Gastroesophageal sphincter (tissue), 4 donors: ENCODE measurements around the gene E2F2. TPM values are rescaled to one million over a fixed set of nuclear protein-coding genes. Genes with fewer than 3 reads are reported as not detected.

Source experiments
- ATAC-seq: fragments of 150-250 bp; one replicate; pipeline ENCODE4 v1.9.1; 2016; ENCODE audit warnings: mild to moderate bottlenecking, moderate library complexity
- H3K27ac ChIP-seq, 4 donors: fragments of 200-600 bp; sonication (generic) in 3 of 4; 1 replicate in 3 of 4; 2 replicates in 1 of 4; pipeline ENCODE4 v1.5.1; 2016 to 2019
- H3K27me3 ChIP-seq: fragments of 200-600 bp; sonication (generic); one replicate; pipeline ENCODE4 v1.5.1; 2019
- H3K36me3 ChIP-seq, 2 donors: fragments of 200-600 bp; sonication (generic); one replicate each; pipeline ENCODE4 v1.5.1; 2019; ENCODE audit warnings: control low read depth in 1 of 2
- H3K4me1 ChIP-seq, 3 donors: fragments of 200-600 bp; sonication (generic); 1 replicate in 2 of 3; 2 replicates in 1 of 3; pipeline ENCODE4 v1.5.1; 2016 to 2019; ENCODE audit warnings: control low read depth in 2 of 3
- H3K4me3 ChIP-seq, 2 donors: fragments of 200-600 bp; sonication (generic); one replicate each; pipeline ENCODE4 v1.5.1; 2019; ENCODE audit warnings: mild to moderate bottlenecking in 1 of 2, moderate library complexity in 1 of 2
- H3K9me3 ChIP-seq, 3 donors: fragments of 200-600 bp; sonication (generic); one replicate each; pipeline ENCODE4 v1.5.1; 2017 to 2019; ENCODE audit warnings: control low read depth in 2 of 3
- EP300 ChIP-seq: sonication (generic); formaldehyde crosslinking; IDR thresholded peaks from one replicate; pipeline ENCODE4 v1.6.1; 2017; ENCODE audit warnings: antibody characterized with exemption, mild to moderate bottlenecking
- POLR2A ChIP-seq, 2 donors: fragments of 450-650 bp; IDR thresholded peaks; one replicate each; pipeline ENCODE4 v1.6.1; 2017; ENCODE audit warnings: antibody characterized with exemption in 2 of 2, mild to moderate bottlenecking in 2 of 2, moderate library complexity in 1 of 2
- POLR2AphosphoS5 ChIP-seq: sonication (generic); formaldehyde crosslinking; IDR thresholded peaks from one replicate; pipeline ENCODE4 v1.6.1; 2017; ENCODE audit warnings: antibody characterized with exemption
- WGBS, 2 donors: methylation state at CpG; one replicate each; pipeline ENCODE4 v1.1.5; 2018; ENCODE audit warnings: low coverage in 1 of 2; 5-methylcytosine and 5-hydroxymethylcytosine counted together
- total RNA-seq, 4 donors: library from RNA; depleted of rRNA; stranded (reverse); fragments of >200 nt; gene quantifications; one replicate each; pipeline ENCODE4 v1.1.0, GENCODE V29; 2016
- TF ChIP-seq, protein P1 (sequence below), 4 experiments: fragments of 200-600 bp in 2 of 4; fragments of 450-650 bp in 2 of 4; sonication (generic) in 1 of 4; IDR thresholded peaks; one replicate each; pipeline ENCODE4 v1.5.1; 2017 to 2019; ENCODE audit warnings: antibody characterized with exemption in 4 of 4, mild to moderate bottlenecking in 2 of 4, moderate library complexity in 2 of 4

The E2F2 gene
- total RNA-seq, 4 donors from 2014 or later, result 0.08 to 0.17 TPM; not detected in 2

- H3K9me3 ChIP-seq, result no peaks in the 10 kb centered on the region
- H3K4me3 ChIP-seq, result no peak overlapping the region
- H3K27ac ChIP-seq, result no peak overlapping the region
- H3K36me3 ChIP-seq, result no peaks in the 10 kb centered on the region
- no peak for ATAC-seq
- H3K4me1 ChIP-seq, result peaks cover 0 to 5% (median 1%) of the 10 kb centered on the region in 3 donors
- TF ChIP-seq EP300 (no peak), POLR2A (IDR thresholded peaks at IDR 0.05) (no peak), POLR2AphosphoS5 (no peak)
- TF ChIP-seq, protein P1, sequence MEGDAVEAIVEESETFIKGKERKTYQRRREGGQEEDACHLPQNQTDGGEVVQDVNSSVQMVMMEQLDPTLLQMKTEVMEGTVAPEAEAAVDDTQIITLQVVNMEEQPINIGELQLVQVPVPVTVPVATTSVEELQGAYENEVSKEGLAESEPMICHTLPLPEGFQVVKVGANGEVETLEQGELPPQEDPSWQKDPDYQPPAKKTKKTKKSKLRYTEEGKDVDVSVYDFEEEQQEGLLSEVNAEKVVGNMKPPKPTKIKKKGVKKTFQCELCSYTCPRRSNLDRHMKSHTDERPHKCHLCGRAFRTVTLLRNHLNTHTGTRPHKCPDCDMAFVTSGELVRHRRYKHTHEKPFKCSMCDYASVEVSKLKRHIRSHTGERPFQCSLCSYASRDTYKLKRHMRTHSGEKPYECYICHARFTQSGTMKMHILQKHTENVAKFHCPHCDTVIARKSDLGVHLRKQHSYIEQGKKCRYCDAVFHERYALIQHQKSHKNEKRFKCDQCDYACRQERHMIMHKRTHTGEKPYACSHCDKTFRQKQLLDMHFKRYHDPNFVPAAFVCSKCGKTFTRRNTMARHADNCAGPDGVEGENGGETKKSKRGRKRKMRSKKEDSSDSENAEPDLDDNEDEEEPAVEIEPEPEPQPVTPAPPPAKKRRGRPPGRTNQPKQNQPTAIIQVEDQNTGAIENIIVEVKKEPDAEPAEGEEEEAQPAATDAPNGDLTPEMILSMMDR (IDR thresholded peaks at IDR 0.05), result no peak
- 64 to 65% methylated on average over 3 to 4 of the region's 5 CpGs for WGBS, 2 donors
- no peaks in the 10 kb centered on the region for H3K27me3 ChIP-seq
Measured at GRCh38 chr1:23489842-23490241, 41.2 kb downstream of the E2F2 start.

DNA sequence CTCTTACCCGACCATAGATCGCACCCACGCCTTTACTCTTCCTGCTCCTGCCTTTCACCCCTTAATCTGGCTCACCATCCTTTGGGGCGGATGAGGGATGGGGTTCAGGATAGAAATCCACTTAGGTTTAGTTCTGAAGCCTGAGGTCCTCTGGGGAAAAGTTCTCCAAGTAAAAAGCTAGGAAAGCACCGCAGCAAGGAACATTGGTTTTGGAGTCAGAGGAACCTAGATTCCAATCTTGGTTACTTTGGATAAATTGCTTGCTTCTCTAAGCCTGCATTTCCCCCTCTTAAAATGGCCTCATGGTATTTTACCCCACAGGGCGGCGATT, 46.1 kb downstream of the E2F2 start:
- Histone ChIP-seq H3K9me3 (no peaks in the 10 kb centered on the region), H3K36me3 (no peaks in the 10 kb centered on the region), H3K27me3 (no peaks in the 10 kb centered on the region), H3K4me3 (peak overlapping the region in 1 of 2 donors; percentile 95), H3K4me1 (peaks cover 0 to 46% (median 20%) of the 10 kb centered on the region in 3 donors), H3K27ac (peak overlapping the region in 3 of 4 donors; percentile 96 to 97 (median 97))
- TF ChIP-seq, protein P1 (IDR thresholded peaks at IDR 0.05), result no peak
- ATAC-seq, result no peak
- WGBS, 2 donors, result 27 to 51% methylated on average over 5 to 6 of the region's 7 CpGs

DNA sequence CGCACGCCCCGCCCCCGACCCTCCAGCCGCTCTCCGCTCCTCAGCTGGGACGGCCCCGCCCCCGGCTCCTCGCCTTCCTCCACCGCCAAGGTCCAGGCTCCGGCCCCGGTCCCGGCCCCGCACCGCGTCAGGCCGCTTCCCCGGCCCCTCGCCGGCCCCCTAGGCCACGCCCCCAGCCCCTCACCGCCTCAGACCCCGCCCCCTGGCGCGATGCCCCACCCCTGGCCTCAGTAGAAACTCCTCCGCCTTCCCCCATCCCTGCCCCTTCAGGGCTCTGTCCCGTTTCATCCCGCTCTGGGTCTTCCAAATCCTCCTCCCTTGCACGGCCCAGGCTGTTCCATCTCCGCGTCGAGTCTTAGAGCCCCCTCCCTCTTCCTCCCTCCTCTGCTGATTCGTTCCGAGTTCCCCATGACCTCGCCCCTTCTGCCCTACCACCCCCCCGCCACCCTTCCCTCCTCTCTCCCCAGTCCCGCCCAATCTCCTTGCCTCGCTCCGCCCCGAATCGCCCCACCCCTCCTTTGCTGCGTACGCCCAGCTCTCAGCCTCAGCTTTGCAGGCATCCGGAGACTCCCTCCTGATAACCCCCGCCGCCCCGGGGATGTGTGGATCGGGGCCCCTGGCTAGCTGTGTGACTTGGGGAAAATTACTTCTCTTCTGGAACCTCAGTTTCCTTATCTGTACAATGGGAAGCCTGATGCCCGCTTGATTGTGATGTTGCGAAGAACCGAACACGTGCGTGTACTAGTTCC, 46.6 kb downstream of the E2F2 start:
- ATAC-seq, result peak; percentile 94
- no peaks in the 10 kb centered on the region for H3K9me3 ChIP-seq
- no peaks in the 10 kb centered on the region for H3K36me3 ChIP-seq
- H3K27ac ChIP-seq, result peak overlapping the region; percentile 82 to 97 (median 96)
- 16 to 41% methylated on average over 4 to 19 of the region's 54 CpGs for WGBS, 2 donors
- peak overlapping the region; percentile 82 to 95 for H3K4me3 ChIP-seq
- peaks cover 0 to 51% (median 24%) of the 10 kb centered on the region in 3 donors for H3K4me1 ChIP-seq
- no peak for TF ChIP-seq POLR2A (IDR thresholded peaks at IDR 0.05)
- no peaks in the 10 kb centered on the region for H3K27me3 ChIP-seq

DNA sequence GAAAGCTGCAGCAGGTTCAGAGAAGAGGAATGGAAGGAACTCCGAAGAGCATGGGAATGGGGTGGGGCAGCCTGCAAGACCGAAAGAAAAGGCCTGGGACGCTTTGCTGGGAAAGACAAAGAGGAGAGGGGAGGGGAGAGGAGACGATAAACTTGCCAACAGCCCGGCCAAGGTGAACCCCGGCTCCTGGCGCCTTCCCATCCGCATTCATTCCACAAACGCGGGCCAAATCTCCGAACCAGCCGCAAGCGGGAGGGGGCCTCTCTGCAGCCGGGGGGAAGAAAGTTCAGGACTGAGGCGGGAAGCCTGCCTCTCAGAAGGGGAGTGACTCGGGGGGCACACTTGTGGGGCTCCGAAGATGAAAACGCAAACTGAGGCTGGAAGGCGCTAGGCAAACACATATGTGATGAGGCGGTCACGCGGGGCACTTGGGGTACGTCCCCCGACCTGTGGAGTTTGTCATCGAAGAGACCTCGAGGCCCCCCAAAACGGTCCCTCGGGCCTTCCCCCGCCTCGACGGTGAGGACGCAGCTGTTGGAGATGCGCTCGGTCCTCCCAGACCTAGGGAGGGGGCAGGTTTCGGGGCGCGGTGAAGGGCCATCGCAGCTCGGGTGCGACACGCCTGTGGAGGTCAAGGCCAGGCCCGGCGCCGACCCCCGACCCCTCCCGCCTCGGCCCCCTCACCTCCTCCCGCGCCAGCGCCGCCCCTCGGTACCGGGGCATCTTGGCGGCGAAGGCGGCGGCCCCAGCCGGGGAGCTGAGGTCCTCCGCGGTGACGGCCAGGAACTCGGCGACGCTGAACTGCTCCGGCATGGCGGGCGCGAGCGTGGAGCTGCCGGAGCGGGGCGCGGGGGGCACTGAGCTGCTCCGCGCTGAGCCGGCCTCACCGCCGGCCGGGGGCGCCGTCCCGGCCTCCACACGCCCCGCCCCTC, 47.4 kb downstream of the E2F2 start, which contains the start of gene ASAP3:
ASAP3 (minus strand) TSS at position 859 of the 932 bp plus-strand sequence; CDS start at position 813, 46 bp downstream.
- H3K36me3 ChIP-seq, result no peaks in the 10 kb centered on the region
- peak within 1 kb of the TSS; percentile 82 to 95 for H3K4me3 ChIP-seq
- H3K27ac ChIP-seq, result peak within 1 kb of the TSS; percentile 82 to 97 (median 96)
- 0% methylated on average over 10 to 20 of the region's 84 CpGs for WGBS, 2 donors
- peaks cover 0 to 60% (median 24%) of the 10 kb centered on the region in 3 donors for H3K4me1 ChIP-seq
- no peaks in the 10 kb centered on the region for H3K27me3 ChIP-seq
- peak; percentile 0 for ATAC-seq
- TF ChIP-seq EP300 (no peak), POLR2A (IDR thresholded peaks at IDR 0.05) (peak; percentile 62 to 66), POLR2AphosphoS5 (no peak)
- TF ChIP-seq, protein P1 (IDR thresholded peaks at IDR 0.05), result peak in 3 of 4 experiments; percentile 18 to 50 (median 30)
- H3K9me3 ChIP-seq, result no peaks in the 10 kb centered on the region

- TF ChIP-seq, protein P1 (IDR thresholded peaks at IDR 0.05), result no peak
- TF ChIP-seq EP300, result no peak
- Histone ChIP-seq H3K4me3 (no peak overlapping the region), H3K9me3 (no peaks in the 10 kb centered on the region), H3K27ac (peak overlapping the region in 3 of 4 donors; percentile 8 to 97 (median 32)), H3K4me1 (peaks cover 0 to 69% (median 24%) of the 10 kb centered on the region in 3 donors), H3K27me3 (no peaks in the 10 kb centered on the region), H3K36me3 (no peaks in the 10 kb centered on the region)
- 75 to 80% methylated on average over 4 to 6 of the region's 6 CpGs for WGBS, 2 donors
- ATAC-seq, result no peak
Measured at GRCh38 chr1:23481904-23482303, 49.1 kb downstream of the E2F2 start.
